ENCODE results near the gene APOF.
"Not testable (repeated sequence)": the region's sequence is repeated elsewhere in the genome, so short reads cannot be mapped to it uniquely, and the experiment has no call there.

Gene APOF

DNA sequence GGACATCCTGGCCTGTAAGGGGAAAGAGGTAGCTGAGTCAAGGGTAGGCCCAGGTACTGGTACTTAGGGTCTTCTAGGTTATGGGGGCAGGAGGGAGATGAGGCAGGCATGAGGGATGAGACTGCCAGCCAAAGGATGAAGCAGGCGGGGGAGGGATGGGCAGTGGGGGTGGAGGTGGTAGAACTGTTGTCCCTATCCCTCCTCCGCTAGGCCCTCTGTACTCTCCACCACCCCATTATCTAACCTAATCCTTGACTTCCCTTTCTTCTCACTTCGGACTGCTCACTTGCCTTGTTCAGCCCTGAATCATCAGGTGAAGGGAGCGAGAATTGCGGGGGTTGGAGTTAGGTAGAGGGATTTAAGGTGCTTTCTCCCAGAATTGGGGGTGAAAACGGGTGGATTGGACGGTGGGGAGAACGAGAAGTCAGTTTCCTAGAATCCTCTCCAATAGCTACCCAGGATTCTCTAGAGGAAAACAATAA, 29.4 kb downstream of the APOF start:
- DNase-seq (ENCODE audit: low spot score in 2 of 2) (no peak), ATAC-seq (ENCODE audit: low read depth) (no peak)
- peak overlapping the region; percentile 91 for H3K4me3 Mint-ChIP-seq
- H3K4me1 Mint-ChIP-seq: peaks cover 25% of the 10 kb centered on the region
- H3K9me3 Mint-ChIP-seq: no peaks in the 10 kb centered on the region
- H3K27ac Mint-ChIP-seq: peak overlapping the region; percentile 100
- H3K36me3 Mint-ChIP-seq: peaks cover 5% of the 10 kb centered on the region
- no peaks in the 10 kb centered on the region for H3K27me3 Mint-ChIP-seq

DNA sequence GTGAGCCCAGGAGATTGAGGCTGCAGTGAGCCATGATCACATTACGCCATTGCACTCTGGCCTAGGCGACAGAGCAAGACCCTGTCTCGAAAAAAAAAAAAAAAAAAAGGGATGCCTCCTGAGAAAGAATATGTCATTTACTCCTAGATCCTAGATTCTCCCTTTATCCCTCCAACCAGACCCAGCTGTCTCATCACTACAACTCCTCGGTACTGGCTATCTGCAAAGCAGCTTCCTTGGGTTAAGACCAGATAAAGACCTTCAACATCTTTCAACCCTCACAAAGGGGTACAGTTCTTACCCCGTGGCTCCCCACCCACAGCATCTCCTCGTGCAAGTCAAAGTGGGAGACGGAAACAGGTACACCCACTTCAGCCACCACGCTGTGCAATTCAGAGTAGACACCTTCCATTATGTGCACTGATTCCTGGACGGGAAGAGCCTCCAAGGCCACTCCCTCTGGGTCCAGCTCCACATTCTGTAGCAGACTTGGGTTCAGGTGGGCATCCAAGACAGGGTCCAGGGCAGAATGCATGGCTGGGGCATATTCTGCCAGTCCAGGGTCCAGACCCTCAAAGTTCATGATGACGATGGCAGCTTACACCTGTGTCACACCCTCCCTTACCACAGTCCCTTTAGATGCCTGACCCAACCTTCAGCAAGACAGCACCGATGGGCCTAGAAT, 30.0 kb downstream of the APOF start:
- Mint-ChIP-seq H3K4me3 (peak overlapping the region; percentile 91), H3K9me3 (no peaks in the 10 kb centered on the region), H3K36me3 (peaks cover 9% of the 10 kb centered on the region), H3K27ac (peak overlapping the region; percentile 100), H3K27me3 (no peaks in the 10 kb centered on the region), H3K4me1 (peaks cover 24% of the 10 kb centered on the region)
- DNase-seq (ENCODE audit: low spot score in 2 of 2): no peak
- no peak for ATAC-seq (ENCODE audit: low read depth)

DNA sequence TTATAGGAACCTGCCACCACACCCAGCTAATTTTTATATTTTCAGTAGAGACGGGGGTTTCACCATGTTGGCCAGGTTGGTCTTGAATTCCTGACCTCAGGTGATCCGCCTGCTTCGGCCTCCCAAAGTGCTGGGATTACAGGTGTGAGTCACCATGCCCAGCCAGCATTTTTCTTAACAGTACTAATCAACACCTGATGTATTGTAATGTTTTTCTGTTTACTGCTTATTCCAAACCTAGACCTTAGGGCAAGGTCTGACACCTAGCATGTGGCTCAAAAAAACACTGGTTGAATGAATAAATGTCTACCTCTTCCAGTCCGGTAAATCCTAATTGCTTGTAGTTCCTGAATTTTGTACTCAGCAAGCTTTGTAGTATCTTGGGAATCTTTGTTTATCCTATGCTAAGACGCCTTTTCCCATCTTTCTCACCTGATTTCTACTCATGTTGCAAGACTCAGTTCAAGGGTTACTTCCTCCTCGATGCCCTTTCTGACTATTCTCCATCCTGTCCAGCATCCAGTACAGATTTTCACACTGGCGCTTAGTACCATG, 31.6 kb downstream of the APOF start:
- no peak for DNase-seq (ENCODE audit: low spot score in 2 of 2)
- no peak overlapping the region for H3K27ac Mint-ChIP-seq
- peaks cover 18% of the 10 kb centered on the region for H3K4me1 Mint-ChIP-seq
- H3K9me3 Mint-ChIP-seq: no peaks in the 10 kb centered on the region
- H3K4me3 Mint-ChIP-seq: no peak overlapping the region
- no peak for ATAC-seq (ENCODE audit: low read depth)
- peaks cover 19% of the 10 kb centered on the region for H3K36me3 Mint-ChIP-seq
- no peaks in the 10 kb centered on the region for H3K27me3 Mint-ChIP-seq

DNA sequence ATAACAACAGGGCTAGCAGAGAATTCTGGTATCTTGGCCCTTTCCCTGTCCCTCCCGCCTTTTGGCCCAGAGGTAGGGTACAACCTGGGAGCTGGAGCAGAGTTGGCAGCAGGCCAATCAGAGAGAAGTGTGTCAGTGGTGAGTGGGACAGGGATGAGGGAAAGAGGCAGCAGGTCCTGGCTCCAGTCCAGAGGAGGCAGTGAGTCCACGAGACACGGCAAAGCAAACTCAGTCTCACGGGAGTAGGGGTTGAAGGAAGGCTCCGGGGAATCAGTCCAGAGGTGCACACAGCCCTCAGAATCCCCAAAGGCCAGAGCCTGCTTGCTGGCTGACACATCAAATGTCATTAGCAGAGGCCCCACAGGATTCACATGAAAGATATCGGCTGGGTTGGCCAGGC, 36.1 kb downstream of the APOF start:
- peaks cover 46% of the 10 kb centered on the region for H3K36me3 Mint-ChIP-seq
- no peak overlapping the region for H3K4me3 Mint-ChIP-seq
- no peak overlapping the region for H3K27ac Mint-ChIP-seq
- peaks cover 7% of the 10 kb centered on the region for H3K4me1 Mint-ChIP-seq
- ATAC-seq (ENCODE audit: low read depth) (no peak), DNase-seq (ENCODE audit: low spot score in 2 of 2) (no peak)
- H3K27me3 Mint-ChIP-seq: no peaks in the 10 kb centered on the region
- H3K9me3 Mint-ChIP-seq: no peaks in the 10 kb centered on the region

DNA sequence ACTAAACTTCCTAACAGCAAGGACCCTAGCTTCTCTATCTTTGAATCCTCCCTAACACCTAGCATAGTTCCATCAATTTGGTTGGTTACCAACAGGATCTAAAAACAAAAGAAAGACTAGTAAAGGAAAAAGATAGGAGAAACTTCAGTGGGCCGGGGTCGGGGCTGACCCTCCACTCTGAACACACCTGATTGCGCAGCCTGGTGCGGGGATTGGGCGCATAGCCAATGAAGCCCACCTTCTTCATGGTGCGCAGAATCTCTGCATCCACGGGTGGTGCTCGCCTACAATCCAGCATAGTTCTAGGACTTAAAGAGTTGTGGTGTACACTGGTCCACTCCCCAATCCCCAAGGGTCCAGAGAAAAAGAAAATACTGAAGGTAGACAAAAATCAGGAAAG, 36.5 kb downstream of the APOF start:
- Mint-ChIP-seq H3K9me3 (no peaks in the 10 kb centered on the region), H3K36me3 (peaks cover 43% of the 10 kb centered on the region), H3K27me3 (no peaks in the 10 kb centered on the region), H3K27ac (no peak overlapping the region), H3K4me3 (no peak overlapping the region), H3K4me1 (peaks cover 3% of the 10 kb centered on the region)
- ATAC-seq (ENCODE audit: low read depth) (no peak), DNase-seq (ENCODE audit: low spot score in 2 of 2) (no peak)

DNA sequence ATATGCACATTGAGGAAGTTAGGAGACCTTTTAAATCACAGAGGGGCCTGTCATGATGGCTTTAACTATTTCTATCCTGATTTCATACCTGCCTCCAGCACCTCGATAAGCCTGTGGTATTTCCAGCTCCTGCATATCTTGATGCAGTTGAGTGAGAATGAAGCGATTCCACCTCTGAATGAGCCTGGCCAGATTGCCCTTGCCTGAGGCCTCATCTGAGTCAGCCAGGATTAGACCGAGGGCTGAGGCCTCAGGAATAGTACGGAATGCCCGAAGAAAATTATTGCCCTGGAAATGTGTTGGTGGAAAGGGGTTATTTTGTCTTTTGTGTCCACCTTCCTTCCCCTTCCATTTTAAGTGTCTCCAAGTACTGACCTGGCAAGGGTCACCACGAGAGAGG, 38.5 kb downstream of the APOF start:
- Mint-ChIP-seq H3K4me3 (no peak overlapping the region), H3K27me3 (no peaks in the 10 kb centered on the region), H3K27ac (no peak overlapping the region), H3K4me1 (peaks cover 3% of the 10 kb centered on the region), H3K9me3 (no peaks in the 10 kb centered on the region), H3K36me3 (peaks cover 46% of the 10 kb centered on the region)
- no peak for ATAC-seq (ENCODE audit: low read depth)
- no peak for DNase-seq (ENCODE audit: low spot score in 2 of 2)

DNA sequence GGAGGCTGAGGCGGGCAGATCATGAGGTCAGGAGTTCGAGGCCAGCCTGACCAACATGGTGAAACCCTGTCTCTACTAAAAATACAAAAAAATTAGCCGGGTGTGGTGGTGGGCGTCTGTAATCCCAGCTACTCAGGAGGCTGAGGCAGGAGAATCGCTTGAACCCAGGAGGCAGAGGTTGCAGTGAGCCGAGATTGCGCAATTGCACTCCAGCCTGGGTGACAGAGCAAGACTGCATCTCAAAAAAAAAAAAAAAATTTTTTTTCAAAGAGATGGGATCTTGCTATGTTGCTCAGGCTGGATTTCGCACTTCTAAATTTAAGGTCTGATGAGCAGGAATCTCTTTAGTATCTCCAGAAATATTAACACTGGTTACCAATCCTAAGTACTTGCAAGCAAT, 41.0 kb downstream of the APOF start:
- H3K4me1 Mint-ChIP-seq, H3K27me3 Mint-ChIP-seq: not testable (repeated sequence)
- peaks cover 40% of the 10 kb centered on the region for H3K36me3 Mint-ChIP-seq

DNA sequence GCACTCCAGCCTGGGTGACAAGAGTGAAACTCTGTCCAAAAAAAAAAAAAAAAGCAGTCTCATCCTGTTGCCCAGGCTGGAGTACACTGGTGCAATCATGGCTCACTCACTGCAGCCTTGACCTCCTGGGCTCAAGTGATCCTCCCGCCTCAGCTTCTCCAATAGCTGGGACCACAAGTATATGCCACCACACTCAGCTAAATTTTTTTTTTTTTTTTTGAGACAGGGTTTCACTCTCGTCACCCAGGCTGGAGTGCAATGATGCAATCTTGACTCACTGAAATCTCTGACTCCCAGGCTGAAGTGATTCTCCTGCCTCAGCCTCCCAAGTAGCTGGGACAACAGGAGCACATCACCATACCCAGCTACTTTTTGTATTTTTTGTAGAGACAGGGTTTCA, 41.6 kb downstream of the APOF start:
- Mint-ChIP-seq H3K4me1 (no peaks in the 10 kb centered on the region), H3K27ac (no peak overlapping the region), H3K4me3 (no peak overlapping the region), H3K27me3 (no peaks in the 10 kb centered on the region), H3K36me3 (peaks cover 36% of the 10 kb centered on the region), H3K9me3 (no peaks in the 10 kb centered on the region)
- DNase-seq (ENCODE audit: low spot score in 2 of 2) (no peak), ATAC-seq (ENCODE audit: low read depth) (no peak)

More for the DNA sequence above, 41.0 kb downstream of the APOF start:
- not testable (repeated sequence) for H3K9me3 Mint-ChIP-seq; H3K4me3 Mint-ChIP-seq; H3K27ac Mint-ChIP-seq; ATAC-seq (ENCODE audit: low read depth); DNase-seq (ENCODE audit: low spot score in 2 of 2)

DNA sequence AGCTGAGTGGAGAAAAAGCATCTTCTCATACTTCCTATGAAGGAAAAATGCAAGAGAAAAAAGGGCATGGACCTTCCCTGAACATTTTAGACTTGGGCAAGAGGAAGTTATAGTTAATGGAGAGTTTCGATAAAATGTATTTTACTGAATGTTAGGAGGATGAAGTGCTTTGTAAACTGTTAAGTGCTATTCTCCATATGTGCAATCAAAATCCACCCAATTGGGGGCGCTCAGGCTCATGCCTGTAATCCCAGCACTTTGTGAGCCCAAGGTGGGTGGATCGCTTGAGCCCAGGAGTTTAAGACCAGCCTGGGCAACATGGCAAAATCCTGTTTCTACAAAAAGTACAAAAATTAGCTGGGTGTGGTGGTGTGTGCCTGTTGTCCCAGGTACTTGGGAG, 45.0 kb downstream of the APOF start:
- H3K36me3 Mint-ChIP-seq: peaks cover 12% of the 10 kb centered on the region
- H3K9me3 Mint-ChIP-seq: no peaks in the 10 kb centered on the region
- ATAC-seq (ENCODE audit: low read depth) (no peak), DNase-seq (ENCODE audit: low spot score in 2 of 2) (no peak)
- no peak overlapping the region for H3K27ac Mint-ChIP-seq
- H3K27me3 Mint-ChIP-seq: no peaks in the 10 kb centered on the region
- no peak overlapping the region for H3K4me3 Mint-ChIP-seq
- H3K4me1 Mint-ChIP-seq: peaks cover 5% of the 10 kb centered on the region

DNA sequence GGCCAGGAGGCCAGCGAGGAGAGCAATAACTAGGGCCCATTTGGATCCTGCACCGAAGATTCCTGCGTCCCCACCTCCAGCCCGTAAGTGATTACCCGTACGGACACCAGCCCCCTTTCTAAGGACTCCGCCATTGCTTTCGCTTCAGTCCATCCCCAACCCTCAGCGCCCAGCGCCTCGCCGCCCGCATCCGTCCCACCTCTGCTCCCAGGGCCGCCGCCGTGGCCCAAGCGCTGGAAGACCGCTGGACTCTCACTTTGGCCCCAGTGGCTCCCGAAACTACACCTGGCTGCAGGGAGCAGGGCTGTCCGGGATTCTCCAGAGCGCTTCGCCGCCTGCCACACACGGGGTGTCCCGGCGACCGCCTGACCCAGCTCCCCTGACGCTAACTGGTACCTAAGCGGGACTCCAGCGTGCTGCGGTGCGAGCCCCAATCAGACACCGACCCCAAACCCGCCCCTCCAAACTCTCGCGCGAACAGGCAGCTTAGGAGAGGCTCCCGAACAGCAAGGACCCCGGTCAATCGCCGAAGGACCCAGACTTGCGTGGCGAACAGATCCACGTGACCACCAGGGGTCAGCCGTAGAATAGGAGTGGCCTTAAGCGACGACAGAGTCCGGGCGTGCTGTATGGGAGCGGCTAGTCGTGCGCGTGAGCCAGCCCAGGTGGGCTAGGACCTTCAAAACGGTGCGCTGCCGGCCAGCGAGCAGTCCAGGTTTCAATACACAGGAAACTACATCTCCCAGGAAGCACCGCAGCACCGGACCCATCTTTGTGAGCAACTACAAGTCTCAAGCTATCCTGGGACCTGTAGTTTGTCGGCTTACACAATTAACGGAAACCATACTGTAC, 46.8 kb downstream of the APOF start, which contains the start of gene CNPY2:
CNPY2 (minus strand) TSS at position 367 of the 852 bp plus-strand sequence. CDS start 771 bp downstream, outside the sequence.
- DNase-seq (ENCODE audit: low spot score in 2 of 2): peak; percentile 89 to 93
- peak within 1 kb of the TSS; percentile 97 for H3K27ac Mint-ChIP-seq
- H3K4me1 Mint-ChIP-seq: peaks cover 5% of the 10 kb centered on the region
- H3K4me3 Mint-ChIP-seq: peak within 1 kb of the TSS; percentile 98
- no peaks in the 10 kb centered on the region for H3K27me3 Mint-ChIP-seq
- ATAC-seq (ENCODE audit: low read depth): peak; percentile 88
- peaks cover 10% of the 10 kb centered on the region for H3K36me3 Mint-ChIP-seq
- H3K9me3 Mint-ChIP-seq: no peaks in the 10 kb centered on the region

DNA sequence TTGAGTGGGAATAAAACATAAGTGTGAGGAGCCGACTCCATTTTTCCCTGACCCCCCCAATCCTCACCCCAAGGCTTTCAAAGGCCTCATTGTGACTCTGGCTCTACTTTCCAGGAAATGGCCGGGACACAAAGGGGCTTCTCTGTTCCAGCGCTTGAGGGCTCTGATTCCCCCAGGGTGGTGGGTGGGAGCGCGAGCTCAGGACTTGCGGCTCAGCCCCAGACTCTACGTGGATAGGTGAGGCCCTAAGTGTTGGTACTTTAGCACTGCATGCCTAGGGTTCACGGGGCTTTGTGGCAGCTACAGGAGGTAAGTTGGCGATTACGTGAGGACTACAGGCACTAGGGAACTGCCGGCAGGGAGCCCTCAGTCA, 47.4 kb downstream of the APOF start:
- DNase-seq (ENCODE audit: low spot score in 2 of 2) (peak in 1 of 2 donors; percentile 19), ATAC-seq (ENCODE audit: low read depth) (no peak)
- H3K36me3 Mint-ChIP-seq: peaks cover 10% of the 10 kb centered on the region
- H3K4me3 Mint-ChIP-seq: peak overlapping the region; percentile 98
- no peaks in the 10 kb centered on the region for H3K27me3 Mint-ChIP-seq
- H3K27ac Mint-ChIP-seq: peak overlapping the region; percentile 97
- peaks cover 5% of the 10 kb centered on the region for H3K4me1 Mint-ChIP-seq
- H3K9me3 Mint-ChIP-seq: no peaks in the 10 kb centered on the region

DNA sequence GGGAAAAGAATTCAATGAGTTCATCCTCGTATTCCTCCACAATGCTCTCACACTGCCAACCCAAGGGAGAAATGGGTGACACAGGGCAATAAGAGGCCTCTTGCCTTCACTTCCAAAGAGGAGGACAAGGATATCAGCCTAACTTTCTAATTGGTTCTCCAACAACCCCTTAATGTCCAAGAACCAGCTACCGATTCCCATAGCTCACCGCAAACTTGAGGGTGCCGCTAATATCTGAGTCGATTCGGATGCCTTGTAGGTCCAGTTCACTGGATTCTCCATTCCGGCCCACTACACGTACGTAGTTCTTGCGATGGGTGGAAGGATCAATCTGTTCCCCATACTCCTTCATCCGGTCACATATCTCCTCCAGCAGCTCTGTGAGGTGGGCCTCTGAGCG, 51.7 kb downstream of the APOF start:
- no peak overlapping the region for H3K27ac Mint-ChIP-seq
- H3K36me3 Mint-ChIP-seq: peaks cover 6% of the 10 kb centered on the region
- ATAC-seq (ENCODE audit: low read depth) (no peak), DNase-seq (ENCODE audit: low spot score in 2 of 2) (no peak)
- no peaks in the 10 kb centered on the region for H3K27me3 Mint-ChIP-seq
- H3K9me3 Mint-ChIP-seq: no peaks in the 10 kb centered on the region
- no peak overlapping the region for H3K4me3 Mint-ChIP-seq
- H3K4me1 Mint-ChIP-seq: peaks cover 6% of the 10 kb centered on the region

All from memory B cell (primary cell).